HG03378 (cell line): Measurements from ENCODE around the gene CEACAM1.
"Not testable (repeated sequence)": the region's sequence is repeated elsewhere in the genome, so short reads cannot be mapped to it uniquely, and the experiment has no call there.

Source experiments
- ATAC-seq: cut with Tn5 transposase; IDR thresholded peaks from one replicate; pipeline ENCODE4 v1.9.1; 2021; ENCODE audit warnings: mild to moderate bottlenecking, moderate library complexity; ENCODE audit not compliant: unreplicated experiment

Gene CEACAM1

DNA sequence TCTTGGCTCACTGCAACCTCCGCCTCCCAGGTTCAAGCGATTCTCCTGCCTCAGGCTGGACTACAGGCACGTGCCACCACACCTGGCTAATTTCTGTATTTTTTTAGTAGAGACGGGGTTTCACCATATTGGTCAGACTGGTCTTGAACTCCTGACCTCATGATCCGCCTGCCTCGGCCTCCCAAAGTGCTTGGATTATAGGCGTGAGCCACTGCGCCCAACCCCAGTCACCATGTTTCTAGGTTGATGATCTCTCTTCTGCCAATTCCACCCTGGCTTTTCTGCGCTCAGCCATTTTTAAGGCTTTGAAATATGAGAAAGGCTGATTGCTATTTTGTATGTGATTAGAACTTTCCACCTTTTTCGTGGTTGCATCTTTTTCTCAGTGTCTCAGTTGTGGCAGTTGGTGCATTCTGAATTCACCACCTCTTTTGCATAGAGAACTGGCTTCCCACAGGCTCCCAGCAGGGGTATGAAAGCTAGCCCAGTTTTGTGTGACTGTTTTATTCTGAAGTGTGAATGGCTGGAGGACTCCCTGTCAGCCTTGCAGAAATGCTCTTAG is 15.5 kb downstream of the CEACAM1 start:
- peak; percentile 56 for ATAC-seq

DNA sequence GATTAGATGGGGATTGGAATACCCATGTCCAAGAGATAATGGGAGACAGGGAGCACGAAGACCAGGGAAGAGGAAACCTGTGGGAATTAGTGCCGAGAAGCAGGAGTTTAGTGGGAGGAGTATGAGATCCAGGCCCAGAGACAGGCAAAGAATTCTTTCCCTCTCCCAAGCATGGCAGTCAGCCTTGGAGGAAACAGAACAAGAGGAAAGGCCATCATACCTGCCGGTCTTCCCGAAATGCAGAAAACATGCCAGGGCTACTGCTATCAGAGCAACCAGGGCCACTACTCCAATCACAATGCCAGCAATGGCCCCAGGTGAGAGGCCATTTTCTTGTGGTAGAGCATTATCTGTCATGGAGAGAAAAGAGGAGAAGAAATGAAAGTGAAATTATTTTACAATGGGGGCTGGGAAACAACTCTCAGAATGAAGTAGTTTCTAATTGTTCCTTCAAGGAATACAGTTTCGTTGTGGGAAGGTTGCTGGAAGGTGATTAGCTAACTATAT is 16.1 kb downstream of the CEACAM1 start:
- no peak for ATAC-seq

DNA sequence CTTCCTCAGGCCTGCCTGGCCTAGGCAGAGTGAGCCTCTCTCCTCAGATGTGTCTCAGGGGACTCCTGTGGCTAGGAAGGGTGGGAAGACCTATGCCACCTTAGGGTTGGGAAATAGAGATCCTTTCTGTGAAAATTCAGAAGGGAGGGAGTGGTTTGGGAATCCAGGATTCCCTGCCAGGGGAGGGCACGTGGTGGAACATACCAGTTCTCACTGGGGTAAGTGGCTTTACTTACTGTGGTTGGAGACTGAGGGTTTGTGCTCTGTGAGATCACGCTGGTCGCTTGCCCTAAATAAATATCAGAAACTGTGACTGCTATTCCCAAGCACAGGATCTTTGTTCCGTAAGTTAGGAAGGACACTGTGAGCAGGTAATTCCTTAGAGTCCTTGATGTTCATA is 16.9 kb downstream of the CEACAM1 start:
- no peak for ATAC-seq

DNA sequence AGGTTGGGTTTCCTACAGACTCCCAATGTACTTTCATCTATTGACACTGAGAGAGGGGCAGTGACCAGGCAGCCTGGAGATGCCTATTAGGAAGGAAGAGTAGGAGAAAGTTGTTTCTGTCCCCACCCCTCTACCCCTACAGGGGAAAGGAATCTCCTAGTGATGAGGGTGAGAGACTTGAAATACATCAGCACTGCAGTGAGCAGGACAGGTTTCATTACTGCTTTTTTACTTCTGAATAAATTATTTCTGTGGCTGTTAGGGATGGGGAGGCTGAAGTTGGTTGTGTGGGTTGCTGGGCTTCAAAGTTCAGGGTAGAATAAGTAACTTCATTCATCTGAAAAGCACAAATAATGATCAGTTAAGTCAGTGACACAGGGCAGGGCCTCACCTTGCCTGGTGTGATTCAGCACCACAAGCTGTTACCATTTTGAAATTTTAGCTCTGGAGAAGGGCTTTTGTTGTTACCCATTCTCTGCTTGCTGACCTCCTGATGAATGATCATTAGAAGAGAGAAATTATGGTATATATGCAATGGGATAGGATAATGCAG is 19.3 kb downstream of the CEACAM1 start:
- no peak for ATAC-seq

DNA sequence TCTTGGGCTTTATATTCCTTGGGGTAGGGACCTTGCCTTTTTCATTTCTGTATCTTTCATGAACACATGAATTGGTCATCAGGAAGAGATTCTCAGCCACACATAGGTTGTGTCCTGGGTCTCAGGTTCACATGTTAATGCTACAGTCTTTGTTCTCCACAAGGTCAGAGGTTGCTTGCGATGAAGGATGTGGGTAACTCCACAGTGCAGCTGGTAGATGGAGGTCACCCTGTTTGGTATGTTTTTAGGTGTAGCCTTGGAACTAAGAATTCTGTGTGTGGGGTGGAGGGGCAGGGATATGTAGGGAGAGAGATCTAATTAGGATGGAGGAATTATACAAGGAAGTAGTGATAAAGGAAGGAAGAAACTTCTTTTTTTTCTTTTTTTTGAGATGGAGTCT is 23.2 kb downstream of the CEACAM1 start:
- ATAC-seq: no peak

DNA sequence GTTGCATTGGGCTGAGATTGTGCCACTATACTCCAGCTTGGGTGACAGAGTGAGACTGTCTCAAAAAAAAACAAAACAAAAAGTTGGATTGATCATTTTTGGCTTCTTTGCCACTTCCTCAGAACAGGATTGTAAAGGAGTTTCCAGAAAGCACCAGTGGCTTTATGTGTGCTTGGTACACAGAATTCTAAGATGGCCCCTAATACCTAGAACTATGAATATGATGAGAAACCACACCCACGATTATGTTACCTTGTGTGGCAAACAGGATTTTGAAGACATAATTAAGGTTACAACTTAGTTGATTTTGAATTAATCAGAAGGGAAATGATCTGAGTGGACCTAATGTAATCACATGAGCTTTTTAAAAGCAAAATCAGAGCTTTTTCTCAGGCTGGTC is 26.5 kb downstream of the CEACAM1 start:
- ATAC-seq: no peak

DNA sequence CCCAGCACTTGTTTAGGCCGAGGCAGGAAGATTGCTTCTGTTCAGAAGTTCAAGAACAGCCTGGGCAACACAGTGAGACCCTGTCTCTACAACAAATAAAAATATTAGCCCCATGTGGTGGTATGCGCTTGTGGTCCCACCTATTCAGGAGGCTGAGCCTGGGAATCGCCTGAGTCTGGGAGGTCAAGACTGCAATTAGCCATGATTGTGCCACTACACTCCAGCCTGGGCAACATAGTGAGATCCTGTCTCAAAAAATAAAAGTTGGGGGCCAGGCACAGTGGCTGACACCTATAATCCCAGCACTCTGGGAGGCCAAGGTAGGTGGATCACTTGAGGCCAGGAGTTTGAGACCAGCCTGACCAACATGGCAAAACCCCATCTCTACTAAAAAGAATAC is 27.0 kb downstream of the CEACAM1 start:
- ATAC-seq: not testable (repeated sequence)

DNA sequence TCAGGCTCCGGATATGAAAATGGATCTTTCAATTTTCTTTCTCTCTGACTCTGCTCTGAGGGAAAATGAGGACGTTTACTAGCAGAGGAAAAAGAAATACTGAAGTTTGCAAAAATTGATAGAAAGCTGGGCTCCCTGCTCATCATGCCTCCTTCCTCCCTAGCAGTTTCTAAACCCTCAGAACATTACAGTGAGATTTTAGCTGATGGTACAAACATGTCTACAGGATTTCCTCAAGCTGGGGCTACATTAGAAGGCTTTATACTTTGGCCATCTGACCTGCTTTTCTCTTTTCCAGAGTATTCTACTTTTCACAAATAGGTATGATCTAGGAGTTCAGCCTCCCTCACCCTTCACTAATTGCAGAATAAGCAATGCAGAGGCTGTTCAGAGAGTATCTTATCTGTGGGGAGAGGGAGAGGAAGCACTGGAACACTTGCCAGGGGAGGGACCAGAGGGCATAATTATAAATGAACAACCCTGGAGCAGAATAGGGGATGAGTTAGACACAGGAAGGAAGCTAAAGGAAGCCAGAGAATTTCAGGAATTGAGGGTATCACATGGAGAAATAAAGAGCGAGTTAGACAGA is 30.0 kb downstream of the CEACAM1 start:
- no peak for ATAC-seq

DNA sequence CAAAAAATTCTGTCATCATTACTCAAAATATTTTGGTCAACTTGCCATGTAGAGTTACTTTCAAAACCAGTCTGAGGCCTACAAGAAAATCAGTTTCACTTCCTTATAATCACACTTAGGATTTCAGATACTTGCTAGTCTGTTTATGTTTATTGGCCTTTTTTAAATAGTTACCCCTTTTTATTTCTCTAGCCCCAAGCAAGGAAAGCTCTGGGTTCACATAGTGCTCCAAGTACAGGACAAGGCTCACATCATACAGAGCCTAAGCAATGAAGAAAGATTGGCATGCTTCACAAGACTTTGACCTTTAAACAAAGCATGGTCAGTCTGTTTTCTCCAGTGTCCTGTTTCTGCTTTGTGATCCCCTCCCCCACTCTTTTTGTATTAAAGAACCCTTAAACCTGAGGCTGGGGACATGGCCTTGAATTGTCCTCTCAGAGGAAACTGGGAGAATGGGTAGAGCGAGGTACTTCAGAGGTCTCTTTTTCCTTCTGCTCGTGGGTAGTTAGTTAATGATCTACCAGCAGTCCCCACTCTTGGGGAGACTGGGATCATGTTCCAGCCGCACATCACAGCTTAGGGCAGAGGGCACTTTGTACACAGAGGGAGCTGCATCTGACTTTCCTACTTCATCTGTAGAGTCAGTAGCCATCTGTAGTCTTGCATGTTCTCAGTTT is 30.7 kb downstream of the CEACAM1 start:
- ATAC-seq: peak; percentile 75

DNA sequence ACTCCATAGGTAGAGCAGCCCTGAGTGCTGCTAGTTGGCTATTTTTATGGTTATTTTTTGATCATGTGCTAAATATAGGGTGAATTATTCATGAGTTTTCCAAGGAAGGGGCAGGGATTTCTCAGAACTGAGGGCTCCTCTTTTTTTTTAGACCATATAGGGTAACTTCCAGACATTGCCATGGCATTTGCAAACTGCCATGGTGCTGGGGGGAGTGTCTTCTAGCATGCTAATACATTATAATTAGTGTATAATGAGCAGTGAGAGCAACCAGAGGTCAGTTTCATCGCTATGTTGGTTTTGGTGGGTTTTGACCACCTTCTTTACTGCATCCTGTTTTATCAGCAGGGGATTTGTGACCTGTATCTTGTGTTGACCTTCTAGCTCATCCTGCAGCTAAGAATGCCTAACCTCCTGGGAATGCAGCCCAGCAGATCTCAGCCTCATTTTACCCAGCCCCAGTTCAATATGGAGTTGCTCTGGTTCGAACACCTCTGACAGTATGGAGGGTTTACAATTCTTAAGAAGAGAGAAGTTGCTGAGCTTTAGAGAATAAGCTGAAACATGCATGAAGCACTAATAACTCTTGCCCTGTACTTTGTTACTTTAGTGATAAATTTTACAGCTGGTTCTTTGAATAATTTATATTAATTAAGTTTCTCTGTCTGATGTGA is 31.7 kb downstream of the CEACAM1 start:
- no peak for ATAC-seq

DNA sequence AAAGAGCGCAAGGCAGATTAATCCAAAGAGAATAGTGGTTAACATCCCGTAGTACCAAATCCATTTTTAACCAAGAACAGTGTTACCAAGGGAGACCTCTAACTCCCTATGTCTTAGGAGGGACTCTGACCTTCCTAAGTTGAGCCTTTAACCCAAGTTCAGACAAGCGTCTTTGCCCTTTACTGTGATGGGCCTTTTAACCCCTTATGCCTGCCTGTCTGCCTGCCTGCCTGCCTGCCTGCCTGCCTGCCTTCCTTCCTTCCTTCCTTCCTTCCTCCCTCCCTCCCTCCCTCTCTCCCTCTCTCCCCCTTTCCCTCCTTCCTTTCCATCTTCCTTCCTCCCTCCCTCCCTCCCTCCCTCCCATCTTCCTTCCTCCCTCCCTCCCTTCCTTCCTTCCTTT is 32.6 kb downstream of the CEACAM1 start:
- ATAC-seq: no peak

DNA sequence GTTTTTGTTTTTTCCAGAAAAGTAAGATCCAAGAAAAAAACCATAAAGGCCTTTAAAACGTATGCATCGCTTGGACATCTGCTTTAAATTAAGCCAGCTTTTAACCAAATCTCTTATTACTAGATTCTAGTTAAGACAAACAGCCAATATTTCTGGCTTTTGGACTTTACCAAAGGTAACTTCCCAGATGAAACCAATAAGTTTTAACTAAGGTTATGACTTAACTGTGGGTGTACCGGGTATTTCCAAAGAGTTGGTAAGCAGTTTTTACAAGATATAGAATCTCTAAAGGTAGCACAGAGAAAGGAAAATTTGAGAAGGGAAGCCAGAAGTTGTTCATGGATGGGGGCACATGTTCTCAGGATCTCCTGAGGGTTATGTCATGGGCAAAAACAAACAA is 34.0 kb downstream of the CEACAM1 start:
- ATAC-seq: no peak

DNA sequence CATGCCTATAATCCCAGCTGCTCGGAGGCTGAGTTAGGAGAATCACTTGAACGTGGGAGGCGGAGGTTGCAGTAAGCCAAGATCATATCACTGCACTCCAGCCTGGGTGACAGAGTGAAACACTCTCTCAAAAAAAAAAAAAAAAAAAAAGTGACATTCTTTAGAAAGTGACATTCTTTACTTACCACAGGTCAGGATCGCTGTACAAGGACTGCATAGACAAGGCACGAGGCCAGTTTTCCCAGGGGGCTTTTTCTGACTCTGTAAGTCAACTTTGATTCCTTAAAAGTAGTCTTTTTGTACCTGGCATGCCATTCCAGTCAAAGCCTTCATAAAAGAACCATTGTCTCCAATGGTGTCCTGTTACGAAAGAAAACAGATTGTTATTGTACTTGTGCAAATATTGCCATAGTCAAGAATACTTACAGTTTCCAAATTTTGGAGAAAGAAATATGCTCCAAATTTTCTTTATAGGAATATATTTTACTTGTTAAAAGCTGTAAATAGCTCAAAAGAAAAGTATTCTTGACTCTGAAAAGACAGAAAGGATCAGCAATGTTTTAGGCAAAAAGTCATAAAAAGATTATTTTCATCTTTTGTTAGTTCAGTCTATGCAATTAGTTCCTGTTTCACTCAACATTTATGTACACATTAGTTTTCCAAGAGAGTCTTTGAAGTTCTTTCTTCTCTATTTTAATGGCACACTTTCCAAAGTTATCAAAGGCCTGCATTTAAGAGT is 39.3 kb downstream of the CEACAM1 start:
- no peak for ATAC-seq

DNA sequence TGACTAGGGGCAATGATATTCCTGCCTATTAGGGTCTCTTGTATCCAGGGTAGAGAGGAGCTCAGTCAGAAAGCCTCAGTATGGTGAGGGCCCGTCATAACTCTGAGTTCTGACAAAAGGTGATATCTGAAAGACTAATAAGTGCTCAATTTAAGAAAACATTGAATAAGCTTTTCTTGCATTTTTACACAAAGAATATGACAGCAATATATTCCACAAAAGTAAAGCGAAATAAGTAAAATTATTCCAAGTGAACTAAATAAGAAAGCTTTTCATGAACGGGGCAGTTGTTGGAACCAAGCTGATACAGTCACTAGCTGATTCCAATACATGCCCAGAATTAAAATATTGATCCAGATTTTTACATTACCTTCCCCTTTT is 40.5 kb downstream of the CEACAM1 start:
- no peak for ATAC-seq

DNA sequence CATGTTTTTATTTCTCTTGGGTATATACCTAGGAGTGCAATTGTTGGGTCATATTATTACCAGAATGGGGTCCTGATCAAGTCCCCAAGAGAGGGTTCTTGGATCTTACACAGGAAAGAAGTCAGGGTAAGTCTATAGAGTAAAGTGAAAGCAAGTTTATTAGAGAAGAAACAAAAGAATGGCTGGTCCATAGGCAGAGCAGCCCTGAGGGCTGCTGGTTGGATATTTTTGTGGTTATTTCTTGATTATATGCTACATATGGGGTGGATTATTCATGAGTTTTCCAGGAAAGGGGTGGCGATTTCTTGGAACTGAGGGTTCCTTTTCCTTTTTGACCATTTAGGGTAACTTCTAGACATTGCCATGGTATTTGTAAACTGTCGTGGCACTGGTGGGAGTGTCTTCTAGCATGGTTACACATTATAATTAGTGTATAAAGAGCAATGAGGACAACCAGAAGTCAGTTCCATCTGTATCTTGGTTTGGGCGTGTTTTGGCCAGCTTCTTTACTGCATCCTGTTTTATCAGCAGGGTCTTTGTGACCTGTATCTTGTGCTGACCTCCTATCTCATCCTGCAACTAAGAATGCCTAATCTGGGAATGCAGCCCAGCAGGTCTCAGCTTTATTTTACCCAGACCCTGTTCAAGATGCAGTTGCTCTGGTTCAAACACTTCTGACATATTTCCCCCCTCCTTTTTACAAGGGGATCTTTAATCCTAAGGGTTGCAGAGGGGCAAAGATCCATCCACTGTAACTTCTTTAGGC is 41.1 kb downstream of the CEACAM1 start:
- no peak for ATAC-seq

DNA sequence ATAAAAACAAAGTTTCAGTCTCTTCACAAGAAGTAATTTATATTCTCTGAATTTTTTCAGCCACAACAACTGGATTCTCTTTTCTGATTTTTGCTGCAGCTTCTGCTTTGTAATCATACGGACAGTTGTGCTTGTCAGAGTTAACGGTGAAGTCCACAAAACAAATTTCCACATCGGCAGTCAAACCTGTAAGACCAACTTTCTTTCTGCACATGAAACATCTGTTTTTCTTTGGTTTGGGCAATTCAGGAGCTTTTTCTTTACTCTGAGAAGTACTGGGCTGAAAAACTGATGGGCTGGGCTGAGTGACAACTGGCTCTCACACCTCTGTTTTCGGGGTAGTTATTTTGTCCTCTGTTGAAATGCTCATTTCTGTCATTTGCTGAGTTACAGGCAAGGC is 43.2 kb downstream of the CEACAM1 start:
- ATAC-seq: not testable (repeated sequence)

DNA sequence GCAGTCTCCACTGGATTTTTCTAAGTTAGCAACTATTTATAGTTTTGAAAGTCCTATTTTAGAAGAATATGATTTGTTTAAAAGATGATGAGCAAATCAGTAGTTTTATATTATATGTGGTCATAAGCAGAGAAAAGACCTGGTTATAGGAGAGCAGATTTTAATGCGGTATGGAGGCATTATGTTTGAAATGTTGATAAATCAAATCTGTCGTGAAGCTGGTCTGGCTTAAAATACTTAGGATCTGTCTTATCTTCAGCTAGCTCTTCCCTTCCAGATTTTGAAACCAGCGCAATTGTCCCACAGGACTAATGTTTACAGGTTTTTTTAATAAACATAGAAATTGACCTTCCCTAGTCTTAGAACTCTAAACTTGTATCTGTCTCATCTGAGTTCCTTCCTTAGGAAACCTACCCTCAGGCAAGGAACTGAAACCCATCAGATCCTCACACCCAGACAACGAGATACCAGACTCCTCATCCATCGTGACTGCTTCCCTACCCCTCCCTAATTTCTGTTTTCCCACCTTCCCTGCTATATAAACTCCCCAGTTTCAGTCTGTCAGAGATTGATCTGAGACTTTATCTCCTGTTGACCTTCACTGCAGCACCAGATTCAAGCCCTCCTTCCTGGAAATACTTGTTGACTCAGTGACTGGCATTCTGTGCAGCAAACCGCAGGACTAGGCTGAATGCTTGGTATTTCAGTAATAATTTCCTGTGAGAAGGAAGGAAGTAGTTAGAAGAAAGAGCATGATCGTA is 47.8 kb downstream of the CEACAM1 start:
- no peak for ATAC-seq

DNA sequence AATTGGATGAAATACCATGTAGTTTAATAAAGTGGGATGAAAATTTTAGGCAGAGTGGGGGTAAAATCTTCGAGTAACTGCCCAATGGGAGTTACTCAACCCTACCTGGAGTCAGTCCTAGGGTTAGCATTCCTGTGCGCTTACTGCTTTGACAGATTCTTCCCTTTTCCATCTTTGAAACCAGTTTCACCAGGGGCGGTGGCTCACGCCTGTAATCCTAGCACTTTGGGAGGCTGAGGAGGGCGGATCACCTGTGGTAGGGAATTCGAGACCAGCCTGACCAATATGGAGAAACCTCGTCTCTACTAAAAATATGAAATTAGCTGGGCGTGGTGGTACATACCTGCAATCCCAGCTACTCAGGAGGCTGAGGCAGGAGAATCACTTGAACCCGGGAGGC is 48.5 kb downstream of the CEACAM1 start:
- ATAC-seq: no peak

DNA sequence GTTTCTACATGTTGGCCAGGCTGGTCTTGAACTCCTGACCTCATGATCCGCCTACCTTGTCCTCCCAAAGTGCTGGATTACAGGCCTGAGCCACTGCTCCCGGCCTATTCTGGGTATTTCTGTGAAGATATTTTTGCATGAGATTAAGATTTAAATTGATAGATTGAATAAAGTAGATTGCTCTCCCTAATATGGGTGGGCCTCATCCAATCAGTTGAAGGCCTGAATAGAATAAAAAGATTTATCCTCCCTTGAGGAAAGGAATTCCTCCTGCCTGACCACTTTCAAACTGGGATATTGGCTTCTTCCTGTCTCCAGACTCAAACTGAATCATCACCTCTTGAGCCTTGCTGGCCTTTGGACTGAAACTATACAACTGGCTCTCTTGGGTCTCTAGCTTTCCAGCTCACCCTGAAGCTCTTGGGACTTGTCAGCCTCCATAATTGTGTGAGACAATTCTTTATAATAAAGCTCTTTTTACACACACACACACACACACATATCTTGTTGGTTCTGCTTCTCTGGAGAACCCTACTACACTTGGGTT is 49.4 kb downstream of the CEACAM1 start:
- ATAC-seq: no peak
